H1 (cell line): ENCODE results near the gene CHST4. TPM values are rescaled to one million over a fixed set of nuclear protein-coding genes. Genes with fewer than 3 reads are reported as not detected.

ENCODE experiments used
- CHD1 ChIP-seq: IDR thresholded peaks from 2 replicates; pipeline ENCODE4 v1.6.1; 2012; ENCODE audit warnings: low read depth, low read length, improper control_type of control experiment
- RAD21 ChIP-seq, 2 experiments: IDR thresholded peaks in 1 of 2; conservative IDR thresholded peaks in 1 of 2; 2 replicates each; pipeline ENCODE4 v1.6.1; 2011; ENCODE audit warnings: low read depth in 2 of 2, low read length in 2 of 2, improper control_type of control experiment in 1 of 2, inconsistent platforms in 1 of 2, mild to moderate bottlenecking in 1 of 2, moderate library complexity in 1 of 2
- SAP30 ChIP-seq: fragments of 300-600 bp; sonication (generic); IDR thresholded peaks from 2 replicates; pipeline ENCODE4 v1.7.1; 2012; ENCODE audit warnings: low read length, moderate library complexity, mild to moderate bottlenecking, inconsistent platforms; ENCODE audit not compliant: insufficient read depth, insufficient replicate concordance
- polyA plus RNA-seq, 7 experiments: library from polyadenylated mRNA; depleted of rRNA in 3 of 7; stranded (reverse) in 5 of 7; unstranded in 2 of 7; fragments of >200 nt in 5 of 7; fragments of 200-250 nt in 2 of 7; gene quantifications; 1 replicate in 5 of 7; 2 replicates in 1 of 7; 4 replicates in 1 of 7; pipeline versions ENCODE4 v1.2.1 to v1.2.3, GENCODE V29; 2011 to 2013; ENCODE audit warnings: missing spikeins in 2 of 7, mixed read lengths in 2 of 7
- total RNA-seq: library from RNA; stranded (reverse); fragmentation: NEBNext Ultra II Directional; extraction: Animal tissue kit (Norgen Biotek cat#: 25700); gene quantifications from 2 replicates; pipeline ENCODE4 v1.2.1, GENCODE V29; 2021

Gene CHST4
- total and polyA plus RNA-seq, 2 of the 8 experiments (the other 6 are each of a cell fraction or from before 2014, with no cell fraction given): 12.1 to 14.6 TPM

GRCh38 chr16:71491054-71491453 lies 35.2 kb upstream of the CHST4 start (continued):
- TF ChIP-seq RAD21 (IDR thresholded peaks at IDR 0.05 in 1 of 2, conservative IDR thresholded peaks at IDR 0.05 in 1 of 2; ENCODE audit: low read depth in 2 of 2, low read length in 2 of 2) (no peak), CHD1 (no peak), SAP30 (no peak)
